Gastrocnemius medialis (tissue), 4 donors: ENCODE data around the gene TP53AIP1.

Experiments used
- CTCF ChIP-seq, 5 experiments: fragments of 450-650 bp in 3 of 5; fragments of 200-600 bp in 2 of 5; sonication (generic) in 2 of 5; IDR thresholded peaks in 4 of 5; conservative IDR thresholded peaks in 1 of 5; 1 replicate in 4 of 5; 2 replicates in 1 of 5; pipeline ENCODE4 v1.5.1; 2016 to 2019; ENCODE audit warnings: antibody characterized with exemption in 5 of 5, mild to moderate bottlenecking in 3 of 5, moderate library complexity in 3 of 5
- POLR2A ChIP-seq, 2 donors: fragments of 450-650 bp; IDR thresholded peaks; one replicate each; pipeline ENCODE4 v1.6.1; 2017; ENCODE audit warnings: antibody characterized with exemption in 2 of 2, mild to moderate bottlenecking in 2 of 2, moderate library complexity in 2 of 2

- TF ChIP-seq CTCF (IDR thresholded peaks at IDR 0.05 in 4 of 5, conservative IDR thresholded peaks at IDR 0.05 in 1 of 5) (no peak), POLR2A (IDR thresholded peaks at IDR 0.05) (no peak)
These were observed 20.9 kb downstream of the TP53AIP1 start for GRCh38 chr11:128921793-128922192.
